NCI-H1092 (cell line): ENCODE results near the gene PXMP4.

Source experiments
- DNase-seq: peaks from one replicate; lab custom pipeline; 2025; lab: John Stamatoyannopoulos, UW

The PXMP4 gene

DNA sequence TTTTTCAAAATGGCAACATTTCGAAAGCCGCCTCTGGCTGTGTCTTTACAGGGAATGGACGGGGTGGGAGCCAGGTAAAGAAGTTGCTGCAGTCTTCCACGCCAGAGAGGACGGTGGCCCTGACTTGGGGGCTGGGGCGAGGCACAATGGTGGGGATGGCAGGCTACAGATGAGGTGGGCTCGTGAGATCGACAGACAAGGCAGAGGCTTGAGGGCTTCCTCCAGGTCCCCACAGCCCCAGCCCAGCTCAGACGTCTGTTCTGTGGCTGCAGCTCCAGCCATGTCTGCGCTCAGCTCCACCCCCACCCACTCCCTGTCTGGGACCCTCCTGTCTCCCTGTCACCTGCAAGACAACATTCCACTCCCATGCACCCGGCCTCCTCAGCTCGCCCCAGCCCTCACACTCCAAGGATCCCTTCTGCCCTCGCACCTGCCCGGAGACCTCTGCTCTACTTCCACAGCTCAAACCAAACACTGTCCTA, 65.4 kb downstream of the PXMP4 start:
- DNase-seq, result no peak

GRCh38 chr20:33653900-33654596, 66.1 kb downstream of the PXMP4 start:
- DNase-seq, result peak; percentile 60

GRCh38 chr20:33653218-33653899, 66.8 kb downstream of the PXMP4 start:
- peak; percentile 66 for DNase-seq
